ENCODE results near the gene OS9.

OS9 gene

DNA sequence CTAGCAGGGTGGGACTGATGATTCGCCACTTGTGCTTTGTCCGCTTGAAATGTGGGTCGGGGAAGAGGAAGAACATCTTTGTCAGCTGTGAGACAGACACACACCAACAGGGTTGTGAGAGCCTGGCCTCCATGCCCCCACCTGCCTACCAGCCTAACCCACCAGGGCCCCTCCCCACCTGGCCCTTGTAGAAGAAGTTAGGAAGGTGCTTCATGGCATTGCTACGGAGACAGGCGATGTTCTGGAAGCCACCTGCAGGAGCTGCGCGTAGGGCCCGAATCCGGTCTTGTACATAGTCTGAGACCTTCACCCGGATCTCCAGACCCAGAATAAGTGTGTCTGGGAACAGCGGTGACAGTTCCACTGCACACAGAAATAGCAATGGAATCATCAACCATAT, 75.7 kb downstream of the OS9 start:
- DNase-seq (ENCODE audit: low read depth) = no peak

GRCh38 chr12:57770734-57771133, 76.8 kb downstream of the OS9 start:
- no peak for DNase-seq (ENCODE audit: low read depth)
